ENCODE data around the gene SMOC2. TPM values are rescaled to one million over a fixed set of nuclear protein-coding genes. Genes with fewer than 3 reads are reported as not detected.

The SMOC2 gene
- polyA plus RNA-seq, 1 of the 3 experiments (the other 2 are of a cell fraction): not detected

DNA sequence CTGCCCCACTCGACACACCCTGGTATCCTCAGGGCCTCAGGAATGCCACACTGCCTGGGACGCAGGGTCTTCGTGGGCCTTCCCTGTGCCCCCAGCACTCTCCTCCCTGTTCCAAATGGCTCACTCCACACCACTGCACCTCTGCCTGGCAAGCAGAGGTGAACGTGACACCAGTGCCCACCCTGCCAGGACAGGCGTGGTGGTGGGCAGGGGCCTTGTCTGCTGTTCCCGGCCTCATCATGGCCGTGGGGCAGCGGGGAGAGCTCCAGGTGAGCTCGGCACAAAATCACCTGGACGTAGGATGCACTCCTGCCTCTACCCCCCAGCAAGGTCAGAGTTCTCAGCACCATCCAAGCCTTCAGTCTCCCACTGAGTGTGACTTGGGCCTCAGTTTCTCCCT is 202.4 kb downstream of the SMOC2 start (continued):
- TF ChIP-seq RAD21 (IDR thresholded peaks at IDR 0.05; ENCODE audit: low read length): no peak
- TF ChIP-seq CHD2 (IDR thresholded peaks at IDR 0.05; ENCODE audit: low read length, partially characterized antibody): no peak
- TF ChIP-seq SMC3 (IDR thresholded peaks at IDR 0.05; ENCODE audit: low read depth, low read length): no peak
- TF ChIP-seq MEF2A (IDR thresholded peaks at IDR 0.05; ENCODE audit: borderline replicate concordance, low read depth): no peak
- TF ChIP-seq, protein P1, sequence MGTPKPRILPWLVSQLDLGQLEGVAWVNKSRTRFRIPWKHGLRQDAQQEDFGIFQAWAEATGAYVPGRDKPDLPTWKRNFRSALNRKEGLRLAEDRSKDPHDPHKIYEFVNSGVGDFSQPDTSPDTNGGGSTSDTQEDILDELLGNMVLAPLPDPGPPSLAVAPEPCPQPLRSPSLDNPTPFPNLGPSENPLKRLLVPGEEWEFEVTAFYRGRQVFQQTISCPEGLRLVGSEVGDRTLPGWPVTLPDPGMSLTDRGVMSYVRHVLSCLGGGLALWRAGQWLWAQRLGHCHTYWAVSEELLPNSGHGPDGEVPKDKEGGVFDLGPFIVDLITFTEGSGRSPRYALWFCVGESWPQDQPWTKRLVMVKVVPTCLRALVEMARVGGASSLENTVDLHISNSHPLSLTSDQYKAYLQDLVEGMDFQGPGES (IDR thresholded peaks at IDR 0.05; ENCODE audit: low read depth, low read length): no peak
- TF ChIP-seq FOXJ3 (CRISPR knock-in tag; IDR thresholded peaks at IDR 0.05): no peak
- TF ChIP-seq RXRA (IDR thresholded peaks at IDR 0.05; ENCODE audit: borderline replicate concordance, low read depth): no peak
- TF ChIP-seq TCF12 (IDR thresholded peaks at IDR 0.05): no peak

DNA sequence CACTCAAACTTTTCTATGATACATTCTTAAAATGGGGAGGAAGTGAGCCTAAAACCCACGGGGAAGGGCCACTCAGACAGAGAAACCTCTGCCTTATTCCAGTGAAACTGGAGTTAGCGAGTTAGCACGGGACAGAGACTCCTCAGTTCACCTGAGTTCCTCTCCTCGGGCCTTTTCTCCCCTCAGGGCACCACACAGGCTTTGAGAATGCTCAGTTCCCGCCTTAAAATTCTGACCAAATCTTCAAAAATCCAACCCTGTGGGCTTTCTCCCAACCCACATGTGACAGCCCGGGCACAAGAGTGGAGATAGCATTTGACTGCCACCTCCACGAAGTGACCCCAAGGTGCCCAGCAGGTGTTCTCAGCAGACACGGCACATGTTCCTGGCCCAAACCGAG is 204.3 kb downstream of the SMOC2 start:
- Histone ChIP-seq H4K20me1 (ENCODE audit: insufficient read depth) (no peaks in the 10 kb centered on the region), H3F3A (replicated peaks; ENCODE audit: insufficient read depth) (no peaks in the 10 kb centered on the region), H2AFZ (ENCODE audit: low read depth) (no peak overlapping the region), H3K4me2 (no peak overlapping the region), H3K79me2 (ENCODE audit: insufficient read depth) (no peaks in the 10 kb centered on the region), H3K4me1 (ENCODE audit: control insufficient read depth in 1 of 2, insufficient read depth in 2 of 2, low read depth in 1 of 2, low read length in 1 of 2) (peaks cover 0 to 27% of the 10 kb centered on the region in 2 experiments; a peak in 1 of 4 replicates), H3K27ac (ENCODE audit: low read depth in 2 of 2, low read length in 1 of 2) (no peak overlapping the region), H3K9me3 (no peaks in the 10 kb centered on the region), H3K27me3 (ENCODE audit: insufficient read depth) (no peaks in the 10 kb centered on the region), H3K4me3 (ENCODE audit: low read depth in 2 of 2, low read length in 1 of 2) (no peak overlapping the region), H3K36me3 (replicated peaks in 1 of 2; ENCODE audit: control insufficient read depth in 1 of 2, insufficient read depth in 2 of 2, low read length in 1 of 2) (no peaks in the 10 kb centered on the region), H3K9ac (no peak overlapping the region), H3K9me2 (no peaks in the 10 kb centered on the region)
- no peak for DNase-seq
- ChIA-PET POLR2A (no interaction called here), CTCF (no interaction called here)
- WGBS (ENCODE audit: low lambda C conversion rate): 22% methylated on average over 7 of the region's 9 CpGs
- no peak for TF ChIP-seq TCF12 (IDR thresholded peaks at IDR 0.05)
- no peak for TF ChIP-seq TEAD4 (IDR thresholded peaks at IDR 0.05; ENCODE audit: borderline replicate concordance, insufficient read depth)
- TF ChIP-seq, protein P2, sequence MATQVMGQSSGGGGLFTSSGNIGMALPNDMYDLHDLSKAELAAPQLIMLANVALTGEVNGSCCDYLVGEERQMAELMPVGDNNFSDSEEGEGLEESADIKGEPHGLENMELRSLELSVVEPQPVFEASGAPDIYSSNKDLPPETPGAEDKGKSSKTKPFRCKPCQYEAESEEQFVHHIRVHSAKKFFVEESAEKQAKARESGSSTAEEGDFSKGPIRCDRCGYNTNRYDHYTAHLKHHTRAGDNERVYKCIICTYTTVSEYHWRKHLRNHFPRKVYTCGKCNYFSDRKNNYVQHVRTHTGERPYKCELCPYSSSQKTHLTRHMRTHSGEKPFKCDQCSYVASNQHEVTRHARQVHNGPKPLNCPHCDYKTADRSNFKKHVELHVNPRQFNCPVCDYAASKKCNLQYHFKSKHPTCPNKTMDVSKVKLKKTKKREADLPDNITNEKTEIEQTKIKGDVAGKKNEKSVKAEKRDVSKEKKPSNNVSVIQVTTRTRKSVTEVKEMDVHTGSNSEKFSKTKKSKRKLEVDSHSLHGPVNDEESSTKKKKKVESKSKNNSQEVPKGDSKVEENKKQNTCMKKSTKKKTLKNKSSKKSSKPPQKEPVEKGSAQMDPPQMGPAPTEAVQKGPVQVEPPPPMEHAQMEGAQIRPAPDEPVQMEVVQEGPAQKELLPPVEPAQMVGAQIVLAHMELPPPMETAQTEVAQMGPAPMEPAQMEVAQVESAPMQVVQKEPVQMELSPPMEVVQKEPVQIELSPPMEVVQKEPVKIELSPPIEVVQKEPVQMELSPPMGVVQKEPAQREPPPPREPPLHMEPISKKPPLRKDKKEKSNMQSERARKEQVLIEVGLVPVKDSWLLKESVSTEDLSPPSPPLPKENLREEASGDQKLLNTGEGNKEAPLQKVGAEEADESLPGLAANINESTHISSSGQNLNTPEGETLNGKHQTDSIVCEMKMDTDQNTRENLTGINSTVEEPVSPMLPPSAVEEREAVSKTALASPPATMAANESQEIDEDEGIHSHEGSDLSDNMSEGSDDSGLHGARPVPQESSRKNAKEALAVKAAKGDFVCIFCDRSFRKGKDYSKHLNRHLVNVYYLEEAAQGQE (IDR thresholded peaks at IDR 0.05; ENCODE audit: low read depth, low read length): no peak
- no peak for TF ChIP-seq RCOR1 (IDR thresholded peaks at IDR 0.05; ENCODE audit: low read length)
- TF ChIP-seq, protein P3, sequence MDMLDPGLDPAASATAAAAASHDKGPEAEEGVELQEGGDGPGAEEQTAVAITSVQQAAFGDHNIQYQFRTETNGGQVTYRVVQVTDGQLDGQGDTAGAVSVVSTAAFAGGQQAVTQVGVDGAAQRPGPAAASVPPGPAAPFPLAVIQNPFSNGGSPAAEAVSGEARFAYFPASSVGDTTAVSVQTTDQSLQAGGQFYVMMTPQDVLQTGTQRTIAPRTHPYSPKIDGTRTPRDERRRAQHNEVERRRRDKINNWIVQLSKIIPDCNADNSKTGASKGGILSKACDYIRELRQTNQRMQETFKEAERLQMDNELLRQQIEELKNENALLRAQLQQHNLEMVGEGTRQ (IDR thresholded peaks at IDR 0.05; ENCODE audit: borderline replicate concordance, low read depth, low read length): no peak
- TF ChIP-seq, protein P4, sequence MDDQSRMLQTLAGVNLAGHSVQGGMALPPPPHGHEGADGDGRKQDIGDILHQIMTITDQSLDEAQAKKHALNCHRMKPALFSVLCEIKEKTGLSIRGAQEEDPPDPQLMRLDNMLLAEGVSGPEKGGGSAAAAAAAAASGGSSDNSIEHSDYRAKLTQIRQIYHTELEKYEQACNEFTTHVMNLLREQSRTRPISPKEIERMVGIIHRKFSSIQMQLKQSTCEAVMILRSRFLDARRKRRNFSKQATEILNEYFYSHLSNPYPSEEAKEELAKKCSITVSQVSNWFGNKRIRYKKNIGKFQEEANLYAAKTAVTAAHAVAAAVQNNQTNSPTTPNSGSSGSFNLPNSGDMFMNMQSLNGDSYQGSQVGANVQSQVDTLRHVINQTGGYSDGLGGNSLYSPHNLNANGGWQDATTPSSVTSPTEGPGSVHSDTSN (IDR thresholded peaks at IDR 0.05): no peak
- TF ChIP-seq FOSL2 (IDR thresholded peaks at IDR 0.05; ENCODE audit: borderline replicate concordance, low read depth): no peak
- no peak for TF ChIP-seq POLR2AphosphoS5 (IDR thresholded peaks at IDR 0.05; ENCODE audit: low read depth, low read length)
- TF ChIP-seq, protein P5, sequence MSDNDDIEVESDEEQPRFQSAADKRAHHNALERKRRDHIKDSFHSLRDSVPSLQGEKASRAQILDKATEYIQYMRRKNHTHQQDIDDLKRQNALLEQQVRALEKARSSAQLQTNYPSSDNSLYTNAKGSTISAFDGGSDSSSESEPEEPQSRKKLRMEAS (IDR thresholded peaks at IDR 0.05; ENCODE audit: low read depth): no peak
- TF ChIP-seq FOXJ3 (CRISPR knock-in tag; IDR thresholded peaks at IDR 0.05): no peak
- TF ChIP-seq MEF2A (IDR thresholded peaks at IDR 0.05; ENCODE audit: borderline replicate concordance, low read depth): no peak
- TF ChIP-seq CHD2 (IDR thresholded peaks at IDR 0.05; ENCODE audit: low read length, partially characterized antibody): no peak
- TF ChIP-seq YY1 (IDR thresholded peaks at IDR 0.05; ENCODE audit: low read depth): no peak
- TF ChIP-seq GATA2 (CRISPR knock-in tag; IDR thresholded peaks at IDR 0.05): no peak
